ENCODE results near the gene EHBP1L1.

The EHBP1L1 gene

GRCh38 chr11:65575568-65576231, at the start of gene EHBP1L1:
TSS of gene EHBP1L1 (plus strand) at chr11:65576053. CDS start at chr11:65576303, 250 bp downstream.
- DNase-seq: no peak

DNA sequence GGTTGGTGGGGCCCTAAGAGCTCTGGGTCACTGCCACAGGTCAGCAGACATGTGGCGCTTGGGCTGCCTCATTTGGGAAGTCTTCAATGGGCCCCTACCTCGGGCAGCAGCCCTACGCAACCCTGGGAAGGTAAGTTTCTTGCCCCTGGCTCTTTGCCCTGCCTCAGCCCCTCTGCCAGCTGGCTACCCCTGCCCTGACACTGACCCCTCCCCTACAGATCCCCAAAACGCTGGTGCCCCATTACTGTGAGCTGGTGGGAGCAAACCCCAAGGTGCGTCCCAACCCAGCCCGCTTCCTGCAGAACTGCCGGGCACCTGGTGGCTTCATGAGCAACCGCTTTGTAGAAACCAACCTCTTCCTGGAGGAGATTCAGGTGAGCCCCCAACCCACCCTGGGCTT, 49.1 kb upstream of the EHBP1L1 start:
- DNase-seq: no peak

DNA sequence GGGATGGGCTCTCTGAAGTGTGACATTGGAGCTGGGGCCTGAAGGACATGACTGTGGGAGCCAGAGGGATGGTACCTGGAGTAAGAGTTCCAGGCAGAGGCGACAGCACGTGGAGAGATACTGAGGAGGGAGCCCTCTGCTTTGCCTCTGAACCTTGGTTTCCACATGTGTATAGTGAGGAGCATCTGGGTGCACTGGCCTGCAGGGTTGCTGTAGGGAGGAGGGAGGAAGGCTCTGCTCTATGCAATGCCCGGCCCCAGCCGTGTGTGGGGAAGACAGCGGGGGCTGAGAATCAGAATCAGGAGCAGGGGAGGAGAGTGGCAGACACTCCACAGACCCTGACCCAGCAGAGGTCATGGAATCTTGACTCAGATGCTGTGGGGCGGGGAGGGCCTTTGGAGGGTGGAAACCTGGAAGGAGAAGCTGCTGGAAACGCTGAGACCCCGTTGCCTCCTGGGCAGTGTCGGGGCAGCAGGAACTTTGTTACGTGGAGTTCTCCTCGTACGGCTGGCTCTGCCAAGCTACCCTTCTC, 47.0 kb upstream of the EHBP1L1 start:
- DNase-seq: no peak

- DNase-seq: no peak
Measured at GRCh38 chr11:65529475-65530156, 46.2 kb upstream of the EHBP1L1 start.

- DNase-seq: no peak
Measured at GRCh38 chr11:65530157-65530496, 45.7 kb upstream of the EHBP1L1 start.

DNA sequence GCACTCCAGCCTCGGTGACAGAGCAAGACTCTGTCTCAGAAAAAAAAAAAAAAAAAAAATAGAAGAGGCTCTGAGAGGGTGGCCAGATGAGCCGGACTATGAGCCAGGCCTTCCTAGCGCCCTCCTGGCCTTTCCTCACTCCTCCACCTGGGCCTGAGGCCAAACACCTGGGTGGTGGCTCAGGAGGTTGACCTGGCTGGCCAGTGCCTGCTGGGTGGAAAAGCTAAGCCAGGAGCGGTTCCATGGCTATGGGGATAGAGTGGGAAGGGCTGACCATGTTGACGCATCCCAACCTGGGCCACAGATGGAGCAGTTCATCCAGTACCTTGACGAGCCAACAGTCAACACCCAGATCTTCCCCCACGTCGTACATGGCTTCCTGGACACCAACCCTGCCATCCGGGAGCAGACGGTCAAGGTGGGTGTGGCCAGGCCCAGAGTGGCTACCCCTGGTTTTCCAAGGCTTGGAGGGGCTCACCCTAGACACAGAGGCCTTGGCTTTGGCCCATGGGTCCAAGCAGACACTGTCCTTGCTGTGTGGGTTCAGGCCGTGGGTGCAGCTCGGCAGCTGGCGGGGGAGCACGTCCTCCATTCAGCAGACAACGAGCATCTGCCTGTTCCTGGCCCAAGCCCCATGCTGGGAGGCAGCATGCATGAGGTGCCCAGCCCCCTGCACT, 43.3 kb upstream of the EHBP1L1 start:
- no peak for DNase-seq

GRCh38 chr11:65535102-65535501, 40.8 kb upstream of the EHBP1L1 start:
- no peak for DNase-seq

DNA sequence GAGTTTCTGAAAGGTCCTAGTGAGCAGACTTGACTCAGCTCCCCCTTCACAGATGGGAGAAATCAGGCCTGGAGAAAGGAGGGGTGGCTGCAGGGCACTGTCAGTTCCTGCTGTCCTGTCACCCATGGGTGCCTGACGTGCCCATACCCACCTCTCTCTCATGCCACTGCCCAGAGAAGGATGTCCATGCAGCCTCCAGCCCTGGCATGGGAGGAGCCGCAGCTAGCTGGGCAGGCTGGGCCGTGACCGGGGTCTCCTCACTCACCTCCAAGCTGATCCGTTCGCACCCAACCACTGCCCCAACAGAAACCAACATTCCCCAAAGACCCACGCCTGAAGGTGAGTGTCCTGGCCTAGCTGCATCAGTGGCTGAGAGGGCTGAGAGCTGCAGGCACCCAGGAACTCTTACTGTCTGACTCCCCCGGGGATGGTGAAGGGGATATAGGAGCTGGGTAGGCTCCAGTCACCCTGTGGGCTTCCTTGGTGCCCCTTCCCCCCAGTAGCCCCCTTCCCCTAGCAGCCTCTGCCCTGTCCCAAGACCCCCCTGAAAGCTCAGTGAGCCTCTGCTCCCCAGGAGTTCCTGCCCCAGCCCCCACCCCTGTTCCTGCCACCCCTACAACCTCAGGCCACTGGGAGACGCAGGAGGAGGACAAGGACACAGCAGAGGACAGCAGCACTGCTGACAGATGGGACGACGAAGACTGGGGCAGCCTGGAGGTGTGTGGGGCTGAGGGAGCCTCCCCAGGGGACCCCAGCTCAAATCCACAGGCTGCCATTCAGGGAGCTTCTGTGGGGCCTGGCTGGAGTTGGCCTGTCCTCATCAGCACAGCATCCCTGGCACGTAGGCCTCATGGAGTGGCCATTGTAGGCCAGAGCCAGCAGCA, 39.2 kb upstream of the EHBP1L1 start:
- no peak for DNase-seq

DNA sequence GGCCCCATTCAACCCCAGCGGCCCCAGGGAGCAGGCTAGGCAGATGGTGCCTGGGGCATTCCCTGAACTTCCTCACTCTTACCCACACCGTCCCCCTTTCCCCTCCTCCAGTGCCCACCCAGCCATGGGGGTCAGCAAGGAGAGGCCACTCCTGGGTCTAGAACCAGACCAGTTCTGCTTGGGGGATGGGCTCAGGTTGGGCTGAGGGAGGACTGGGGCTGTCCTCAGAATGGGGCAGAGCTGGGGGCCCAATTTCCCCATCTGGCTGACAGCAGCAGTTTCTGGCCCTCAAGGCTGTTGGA, 38.6 kb upstream of the EHBP1L1 start:
- no peak for DNase-seq

GRCh38 chr11:65537620-65538231, 38.1 kb upstream of the EHBP1L1 start:
- DNase-seq: no peak

GRCh38 chr11:65538232-65538914, 37.5 kb upstream of the EHBP1L1 start:
- DNase-seq: no peak

DNA sequence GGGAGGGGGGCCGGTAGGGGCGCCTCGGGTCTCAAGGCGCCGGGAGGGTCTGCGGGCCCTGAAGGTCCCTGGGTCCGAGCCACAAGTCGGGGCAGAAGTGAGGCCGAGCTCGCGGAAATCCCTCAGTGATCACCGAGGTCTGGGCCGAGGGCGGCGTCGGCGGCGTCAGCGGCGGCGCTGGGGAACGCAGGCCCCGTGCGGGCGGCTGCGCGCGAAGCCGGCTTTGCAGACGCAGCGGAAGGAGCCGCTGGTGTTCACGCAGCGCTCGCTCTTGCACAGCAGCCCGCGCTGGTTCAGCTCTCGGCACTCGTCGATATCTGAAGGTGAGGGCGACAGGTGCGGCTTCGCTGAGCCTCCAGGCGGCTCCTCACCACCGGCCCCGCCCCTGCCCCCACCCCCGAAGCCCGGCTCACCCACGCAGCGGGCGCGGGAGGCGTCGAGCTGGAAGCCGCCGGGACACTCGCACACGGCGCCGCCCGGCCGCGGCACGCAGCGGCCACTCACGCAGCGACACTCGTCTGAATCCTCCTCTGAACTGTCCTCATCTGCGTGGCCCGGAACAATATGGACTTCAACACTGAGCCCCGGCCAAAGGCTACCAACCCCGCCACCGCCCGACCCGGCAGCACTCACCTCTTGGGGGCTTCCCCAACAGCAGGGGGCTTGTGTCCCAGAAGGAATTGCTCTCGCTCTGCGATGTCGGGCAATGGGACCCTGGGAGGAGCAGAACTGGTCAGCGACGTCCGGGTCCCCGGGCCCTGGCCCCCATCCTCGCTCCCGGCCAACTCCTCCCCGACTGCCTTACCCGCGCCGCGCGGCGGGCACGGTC, 36.7 kb upstream of the EHBP1L1 start:
- no peak for DNase-seq

DNA sequence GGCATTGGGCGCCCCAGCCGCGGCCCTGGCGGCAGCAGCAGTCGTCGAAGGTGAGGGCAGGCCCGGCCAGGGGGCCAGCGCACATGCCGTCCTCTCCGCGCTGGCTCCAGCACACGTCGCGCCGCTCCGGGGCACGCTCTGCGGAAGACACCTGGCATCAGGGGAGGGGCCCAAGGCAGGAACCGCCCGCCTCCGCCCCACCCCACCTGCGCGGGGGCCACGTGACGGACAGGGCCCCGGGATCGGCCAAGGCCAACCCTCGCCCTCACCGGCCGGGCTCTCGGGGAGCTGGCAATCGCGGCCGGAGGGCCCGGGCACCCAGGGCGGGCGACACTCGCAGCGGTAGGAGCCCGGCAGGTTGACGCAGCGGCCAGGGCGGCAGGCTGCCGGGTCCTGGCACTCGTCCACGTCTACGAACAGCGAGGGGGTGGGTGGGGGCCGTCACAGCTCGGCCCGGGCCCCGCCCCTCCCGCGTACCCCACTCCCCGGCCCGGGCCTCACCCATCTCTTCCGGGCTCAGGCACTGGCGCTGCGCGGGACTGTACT, 36.0 kb upstream of the EHBP1L1 start:
- DNase-seq: peak; percentile 57

- peak; percentile 83 for DNase-seq
Measured at GRCh38 chr11:65540290-65541092, 35.4 kb upstream of the EHBP1L1 start.

- no peak for DNase-seq
Measured at GRCh38 chr11:65541093-65541982, 34.5 kb upstream of the EHBP1L1 start.

- no peak for DNase-seq
Measured at GRCh38 chr11:65542738-65543390, 33.0 kb upstream of the EHBP1L1 start.

- DNase-seq: no peak
Measured at GRCh38 chr11:65545853-65546216, 30.0 kb upstream of the EHBP1L1 start.

GRCh38 chr11:65546217-65546958, 29.5 kb upstream of the EHBP1L1 start:
- DNase-seq: peak; percentile 93

All from NCI-H1105 (cell line).